ENCODE results near the gene TBCK. TPM values are rescaled to one million over a fixed set of nuclear protein-coding genes. Genes with fewer than 3 reads are reported as not detected.

TBCK gene
- total and polyA plus RNA-seq, 2 of the 13 experiments (the other 11 are each of a cell fraction or from before 2014, with no cell fraction given), result 51.0 to 62.4 TPM

- ATAC-seq, result no peak
- WGBS (ENCODE audit: low lambda C conversion rate), result 100% methylated on average over 1 of the region's 1 CpG
- CTCF ChIA-PET (ENCODE audit: low intra/inter-chr PET ratio, low total read pairs), result no interaction called here
These were observed 123.9 kb downstream of the TBCK start for GRCh38 chr4:106192131-106192530.

More at GRCh38 chr4:106192131-106192530, 123.9 kb downstream of the TBCK start:
- Histone ChIP-seq H2AFZ (ENCODE audit: low read length) (no peak overlapping the region), H3K27ac (ENCODE audit: extremely low read length, insufficient read depth, low read length) (no peak overlapping the region), H3K36me3 (replicated peaks in 1 of 2; ENCODE audit: control insufficient read depth in 1 of 2, insufficient read depth in 2 of 2, low read length in 2 of 2) (peaks cover 1 to 37% of the 10 kb centered on the region in 2 experiments; a peak in 3 of 5 replicates), H3K9ac (ENCODE audit: insufficient read depth, low read depth, low read length) (no peak overlapping the region), H4K20me1 (ENCODE audit: insufficient read depth, low read length) (no peaks in the 10 kb centered on the region), H3K4me2 (ENCODE audit: low read depth, low read length) (no peak overlapping the region), H3K4me3 (replicated peaks in 1 of 3; ENCODE audit: insufficient read depth in 1 of 3, low read depth in 2 of 3, low read length in 3 of 3) (no peak overlapping the region), H3K9me3 (ENCODE audit: low read length) (no peaks in the 10 kb centered on the region), H3K4me1 (ENCODE audit: insufficient read depth, low read length) (no peaks in the 10 kb centered on the region), H3K27me3 (ENCODE audit: control insufficient read depth in 1 of 2, insufficient read depth in 2 of 2, low read length in 2 of 2) (no peaks in the 10 kb centered on the region; a peak in 1 of 5 replicates), H3K79me2 (ENCODE audit: insufficient read depth, low read length) (no peaks in the 10 kb centered on the region)
- in situ Hi-C loops (cut with HindIII; ENCODE audit: extremely low pct_ligation_motif_present, low pct_unique_long_range_greater_than_20kb) (no loop called here), intact Hi-C loops (cut with micrococcal nuclease; ENCODE audit: unreplicated experiment) (no loop called here)
- POLR2A ChIA-PET, result no interaction called here
- BruUV-seq (replicated peaks), result no TSS peak
- TF ChIP-seq SRSF4 (IDR thresholded peaks at IDR 0.05; ENCODE audit: low read depth, low read length, poor library complexity, severe bottlenecking) (no peak), NFYC (CRISPR knock-in tag; IDR thresholded peaks at IDR 0.05) (no peak), KLF15 (CRISPR knock-in tag; IDR thresholded peaks at IDR 0.05; ENCODE audit: borderline replicate concordance) (no peak), ZNF605 (CRISPR knock-in tag; IDR thresholded peaks at IDR 0.05) (no peak), ARID3A (IDR thresholded peaks at IDR 0.05; ENCODE audit: low read depth, low read length) (no peak), ZBTB20 (CRISPR knock-in tag; IDR thresholded peaks at IDR 0.05; ENCODE audit: borderline replicate concordance, low read depth) (no peak), NR2F1 (CRISPR knock-in tag; IDR thresholded peaks at IDR 0.05) (no peak), USF2 (IDR thresholded peaks at IDR 0.05; ENCODE audit: low read depth, low read length) (no peak), USF2 (CRISPR knock-in tag; IDR thresholded peaks at IDR 0.05; ENCODE audit: borderline replicate concordance) (no peak), IRF1 (CRISPR knock-in tag; IDR thresholded peaks at IDR 0.05; ENCODE audit: low read depth) (no peak), PHF21A (CRISPR knock-in tag; IDR thresholded peaks at IDR 0.05) (no peak), GZF1 (CRISPR knock-in tag; IDR thresholded peaks at IDR 0.05) (no peak), HOXA5 (CRISPR knock-in tag; IDR thresholded peaks at IDR 0.05) (no peak), RFXANK (CRISPR knock-in tag; IDR thresholded peaks at IDR 0.05) (no peak), ZBTB1 (CRISPR knock-in tag; IDR thresholded peaks at IDR 0.05; ENCODE audit: borderline replicate concordance) (no peak), PLRG1 (conservative IDR thresholded peaks at IDR 0.05) (no peak), SMC3 (IDR thresholded peaks at IDR 0.05; ENCODE audit: low read length) (no peak), ZBTB2 (CRISPR knock-in tag; IDR thresholded peaks at IDR 0.05; ENCODE audit: low read depth) (no peak)
- FAIRE-seq (no peak), DNase-seq (ENCODE audit: low spot score) (no peak)
